Keratinocyte (primary cell): ENCODE results near the gene MTMR3. TPM values are rescaled to one million over a fixed set of nuclear protein-coding genes. Genes with fewer than 3 reads are reported as not detected.

Source experiments
- DNase-seq: peaks from one replicate; pipeline ENCODE4 v3.0.0-alpha.2; 2011; ENCODE audit warnings: low read depth, missing footprints, low spot score
- FAIRE-seq: peaks from 2 replicates; lab custom pipeline; 2011; peaks lifted over from hg19 to GRCh38; lab: Jason Lieb, UNC
- H2AFZ ChIP-seq: 2 replicates; pipeline ENCODE4 v1.6.0; 2012; ENCODE audit warnings: low read length, control low read depth, inconsistent platforms; ENCODE audit not compliant: control insufficient read depth
- H3K27ac ChIP-seq: 2 replicates; pipeline ENCODE4 v1.5.1; 2011; ENCODE audit warnings: low read length; ENCODE audit not compliant: control insufficient read depth, insufficient read depth
- H3K27me3 ChIP-seq: 3 replicates; pipeline ENCODE4 v1.6.0; 2011; ENCODE audit warnings: low read length; ENCODE audit not compliant: control insufficient read depth, insufficient read depth; ENCODE audit errors: extremely low read depth
- H3K36me3 ChIP-seq, 2 experiments: 2 replicates in 1 of 2; 3 replicates in 1 of 2; pipeline ENCODE4 v1.5.1; 2011; ENCODE audit warnings: low read length in 2 of 2, mild to moderate bottlenecking in 1 of 2; ENCODE audit not compliant: control insufficient read depth in 2 of 2, insufficient read depth in 2 of 2; ENCODE audit errors: extremely low read depth in 1 of 2
- H3K4me1 ChIP-seq: 3 replicates; pipeline ENCODE4 v1.5.1; 2011; ENCODE audit warnings: low read length; ENCODE audit not compliant: control insufficient read depth, insufficient read depth; ENCODE audit errors: extremely low read depth
- H3K4me2 ChIP-seq: 3 replicates; pipeline ENCODE4 v1.6.0; 2011; ENCODE audit warnings: low read depth, low read length; ENCODE audit not compliant: control insufficient read depth, insufficient read depth; ENCODE audit errors: extremely low read depth
- H3K4me3 ChIP-seq, 3 experiments: fragments of 200-600 bp in 1 of 3; sonication (generic) in 1 of 3; 2 replicates in 2 of 3; 3 replicates in 1 of 3; pipeline ENCODE4 v1.5.1; 2011 to 2016; ENCODE audit warnings: low read length in 3 of 3, mild to moderate bottlenecking in 3 of 3, control low read depth in 2 of 3, inconsistent platforms in 1 of 3, low read depth in 1 of 3, mixed read lengths in 1 of 3, mixed run types in 1 of 3, moderate library complexity in 1 of 3; ENCODE audit not compliant: control insufficient read depth in 2 of 3, insufficient read depth in 2 of 3; ENCODE audit errors: extremely low read depth in 1 of 3
- H3K79me2 ChIP-seq: 2 replicates; pipeline ENCODE4 v1.6.0; 2012; ENCODE audit warnings: low read length; ENCODE audit not compliant: control insufficient read depth, insufficient read depth
- H3K9ac ChIP-seq: 3 replicates; pipeline ENCODE4 v1.6.0; 2011; ENCODE audit warnings: low read length; ENCODE audit not compliant: control insufficient read depth, insufficient read depth; ENCODE audit errors: extremely low read depth
- H3K9me1 ChIP-seq: 3 replicates; pipeline ENCODE4 v1.6.0; 2011; ENCODE audit warnings: low read length; ENCODE audit not compliant: control insufficient read depth, insufficient read depth; ENCODE audit errors: extremely low read depth
- H3K9me3 ChIP-seq: 2 replicates; pipeline ENCODE4 v1.5.1; 2012; ENCODE audit warnings: low read depth, low read length; ENCODE audit not compliant: control insufficient read depth
- H4K20me1 ChIP-seq: 3 replicates; pipeline ENCODE4 v1.6.0; 2011; ENCODE audit warnings: low read length; ENCODE audit not compliant: control insufficient read depth, insufficient read depth; ENCODE audit errors: extremely low read depth
- CTCF ChIP-seq, 3 experiments: IDR thresholded peaks in 1 of 3; conservative IDR thresholded peaks in 1 of 3; optimal IDR thresholded peaks in 1 of 3; 2 replicates in 2 of 3; 3 replicates in 1 of 3; pipeline versions ENCODE3 to v1.5.1; 2011; ENCODE audit warnings: low read length in 3 of 3, mild to moderate bottlenecking in 3 of 3, moderate library complexity in 2 of 3, control low read depth in 1 of 3, inconsistent platforms in 1 of 3; ENCODE audit not compliant: insufficient read depth in 2 of 3; ENCODE audit errors: extremely low read depth in 1 of 3
- EZH2 ChIP-seq: IDR thresholded peaks from one replicate; pipeline ENCODE4 v1.6.1; 2012; ENCODE audit warnings: inconsistent platforms, mild to moderate bottlenecking, low read length, moderate library complexity
- dilution Hi-C: fragments of 300-500 bp; cut with MboI; formaldehyde crosslinking; loops from one replicate; pipeline ENCODE4 v1.7.0; 2020; ENCODE audit warnings: low sequenced_read_pairs; ENCODE audit not compliant: extremely low pct_ligation_motif_present
- polyA plus RNA-seq, 5 experiments: library from polyadenylated mRNA; depleted of rRNA in 3 of 5; stranded (reverse) in 3 of 5; stranded (forward) in 1 of 5; unstranded in 1 of 5; fragments of >200 nt; gene quantifications; 1 replicate in 1 of 5; 2 replicates in 3 of 5; 3 replicates in 1 of 5; pipeline versions ENCODE4 v1.2.1 to v1.2.3, GENCODE V29; 2011 to 2012; ENCODE audit warnings: missing spikeins in 2 of 5, low read depth in 1 of 5, low replicate concordance in 1 of 5

MTMR3 gene
- polyA plus RNA-seq, 1 donor (not counting 4 experiments of a cell fraction or from before 2014, with no cell fraction given), result 16.5 TPM

- DNase-seq, result no peak
- TF ChIP-seq CTCF (optimal IDR thresholded peaks at IDR 0.05 in 1 of 3, IDR thresholded peaks at IDR 0.05 in 1 of 3, conservative IDR thresholded peaks at IDR 0.05 in 1 of 3; ENCODE audit: extremely low read depth in 1 of 3, insufficient read depth in 2 of 3, low read length in 3 of 3), result no peak
- no peak for TF ChIP-seq EZH2
- Histone ChIP-seq H3K27me3 (no peaks in the 10 kb centered on the region), H3K79me2 (no peaks in the 10 kb centered on the region), H3K27ac (no peak overlapping the region), H3K4me2 (no peak overlapping the region), H4K20me1 (no peaks in the 10 kb centered on the region), H3K4me3 (no peak overlapping the region), H2AFZ (no peak overlapping the region), H3K36me3 (no peaks in the 10 kb centered on the region), H3K9me1 (no peaks in the 10 kb centered on the region), H3K9ac (no peak overlapping the region), H3K9me3 (no peaks in the 10 kb centered on the region), H3K4me1 (peaks cover 6% of the 10 kb centered on the region)
- FAIRE-seq, result no peak
- dilution Hi-C loops, result no loop called here
Measured at GRCh38 chr22:30062259-30062658, 179.3 kb downstream of the MTMR3 start.

GRCh38 chr22:30062950-30063349 is 180.0 kb downstream of the MTMR3 start:
- no peak for FAIRE-seq
- TF ChIP-seq CTCF (optimal IDR thresholded peaks at IDR 0.05 in 1 of 3, IDR thresholded peaks at IDR 0.05 in 1 of 3, conservative IDR thresholded peaks at IDR 0.05 in 1 of 3; ENCODE audit: extremely low read depth in 1 of 3, insufficient read depth in 2 of 3, low read length in 3 of 3), result no peak
- TF ChIP-seq EZH2, result no peak
- no peaks in the 10 kb centered on the region for H3K9me3 ChIP-seq

More at GRCh38 chr22:30062950-30063349, 180.0 kb downstream of the MTMR3 start:
- peaks cover 6% of the 10 kb centered on the region for H3K4me1 ChIP-seq
- no peaks in the 10 kb centered on the region for H3K27me3 ChIP-seq
- dilution Hi-C loops, result no loop called here
- H3K79me2 ChIP-seq, result no peaks in the 10 kb centered on the region
- no peak overlapping the region for H3K27ac ChIP-seq
- H3K4me3 ChIP-seq, result no peak overlapping the region
- H3K9ac ChIP-seq, result no peak overlapping the region
- no peaks in the 10 kb centered on the region for H3K9me1 ChIP-seq
- no peaks in the 10 kb centered on the region for H4K20me1 ChIP-seq
- no peak overlapping the region for H3K4me2 ChIP-seq
- no peaks in the 10 kb centered on the region for H3K36me3 ChIP-seq
- H2AFZ ChIP-seq, result no peak overlapping the region
- no peak for DNase-seq
